Kidney capillary endothelial cell (primary cell): Measurements from ENCODE around the gene KCNQ1OT1.

Experiments used
- DNase-seq: peaks from one replicate; pipeline ENCODE4 v3.0.0-alpha.2; 2018; ENCODE audit warnings: low spot score

The KCNQ1OT1 gene

DNA sequence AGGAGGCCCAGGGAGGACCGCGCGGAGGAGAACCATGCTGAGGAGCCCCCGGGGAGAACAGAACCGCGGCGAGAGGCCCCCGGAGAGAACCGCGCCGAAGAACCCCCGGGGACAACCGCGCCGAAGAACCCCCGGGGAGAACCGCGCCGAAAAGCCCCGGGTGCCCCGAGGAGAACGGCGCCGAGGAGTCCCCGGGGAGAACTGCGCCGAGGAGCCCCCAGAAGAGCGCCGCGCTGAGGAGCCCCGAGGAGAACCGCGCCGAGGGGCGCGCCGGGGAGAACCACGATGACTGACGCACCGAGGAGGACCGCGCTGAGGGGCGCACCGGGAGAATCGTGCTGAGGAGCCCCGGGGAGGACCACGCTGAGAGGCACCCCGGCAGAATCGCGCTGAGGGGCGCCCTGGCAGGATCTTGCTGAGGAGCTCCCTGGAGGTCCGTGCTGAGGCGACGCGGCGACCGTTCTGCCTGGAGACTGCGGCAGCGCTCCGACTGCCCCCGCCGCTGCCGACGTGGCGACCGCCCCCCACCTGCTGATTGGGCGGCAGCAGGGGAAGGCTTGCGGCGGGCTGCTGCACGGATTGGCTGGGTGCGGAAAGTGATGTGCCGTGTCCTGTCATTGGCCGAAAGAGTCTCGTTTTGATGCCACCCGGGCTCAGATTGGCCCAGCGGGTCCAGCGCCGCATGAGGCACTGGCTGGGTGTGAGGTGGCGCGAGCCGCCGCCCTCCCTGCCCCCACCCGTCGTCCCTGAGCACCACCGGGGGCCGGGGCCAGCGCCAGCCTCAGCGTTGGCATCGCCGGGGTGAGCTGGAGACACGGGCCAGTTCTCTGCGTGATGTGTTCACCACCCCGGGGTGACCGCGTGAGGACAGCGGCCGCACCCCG lies at the start of gene KCNQ1OT1:
Gene KCNQ1OT1, minus strand, starts transcription at position 464 of the 884 bp plus-strand sequence.
- DNase-seq, result peak; percentile 79

DNA sequence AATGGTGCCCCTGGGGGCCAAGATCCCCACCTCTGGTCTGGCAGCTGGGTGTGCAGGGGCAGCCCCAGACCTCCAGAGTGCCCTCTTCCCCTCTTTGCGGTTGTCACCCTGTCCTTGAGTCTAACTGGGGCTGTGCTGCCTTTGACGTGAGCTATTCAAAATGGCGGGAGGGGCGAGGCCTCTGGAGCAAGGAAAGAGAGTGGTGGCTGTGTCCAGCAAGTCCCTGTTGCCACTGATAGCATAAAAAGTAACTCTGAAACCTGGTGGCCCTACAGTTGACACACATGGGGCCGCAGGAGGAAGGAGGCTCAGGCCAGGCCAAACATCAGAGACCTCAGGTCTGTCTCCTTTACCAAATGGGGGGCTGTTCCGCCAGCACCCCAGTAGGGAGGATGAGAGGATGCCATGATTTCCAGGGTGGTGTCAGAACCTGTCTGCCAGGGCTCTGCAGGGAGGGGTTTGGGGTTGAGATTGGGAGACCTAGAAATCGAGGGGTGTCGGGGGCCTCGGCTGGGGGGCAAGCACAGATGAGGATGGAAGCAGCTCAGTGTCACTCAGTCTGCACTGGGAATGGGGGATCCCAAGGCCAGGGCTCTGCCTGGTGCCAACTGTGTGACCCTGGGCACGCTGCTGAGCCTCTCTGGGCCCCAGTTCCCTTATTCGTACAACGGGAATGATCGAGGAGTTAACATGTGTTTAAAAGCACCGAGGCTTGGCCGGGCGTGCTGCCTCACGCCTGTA lies 49.2 kb upstream of the KCNQ1OT1 start:
- DNase-seq, result no peak

DNA sequence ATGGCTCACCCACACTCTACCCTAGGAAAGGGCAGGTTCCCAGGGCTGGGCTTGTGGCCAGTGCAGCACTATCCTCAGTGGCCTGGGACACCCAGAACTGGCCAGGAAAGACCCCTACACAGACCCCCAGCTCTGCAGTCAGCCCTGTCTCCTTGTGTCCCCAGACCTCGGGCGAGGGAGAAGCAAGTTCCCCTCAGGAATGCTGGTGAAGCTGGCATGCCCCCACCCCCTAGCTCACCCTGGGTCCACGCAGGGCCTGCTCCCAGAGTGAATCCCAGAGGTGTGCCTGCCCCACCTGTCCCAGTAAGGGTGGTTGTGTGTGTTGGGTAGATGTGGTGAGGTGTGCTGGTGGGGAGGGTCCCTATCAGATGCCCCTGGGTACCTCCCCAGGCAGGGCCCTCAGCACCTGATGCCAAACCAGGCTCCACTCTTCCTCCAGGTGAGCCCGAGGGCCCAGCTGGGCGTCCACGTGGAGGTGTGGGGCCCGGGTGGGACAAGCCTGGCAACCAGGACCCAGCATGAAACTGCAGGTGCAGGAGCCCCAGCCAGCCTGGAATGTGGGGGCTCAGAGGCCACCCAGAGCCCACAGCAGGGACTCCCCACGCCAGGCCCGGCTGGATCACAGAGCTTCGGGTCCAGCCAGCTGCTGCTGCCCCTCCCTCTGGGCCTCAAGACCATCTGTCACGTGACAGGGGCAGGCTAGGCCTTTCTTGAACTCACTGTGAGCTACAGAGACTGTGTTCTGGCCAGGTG lies 48.4 kb upstream of the KCNQ1OT1 start:
- DNase-seq, result no peak

DNA sequence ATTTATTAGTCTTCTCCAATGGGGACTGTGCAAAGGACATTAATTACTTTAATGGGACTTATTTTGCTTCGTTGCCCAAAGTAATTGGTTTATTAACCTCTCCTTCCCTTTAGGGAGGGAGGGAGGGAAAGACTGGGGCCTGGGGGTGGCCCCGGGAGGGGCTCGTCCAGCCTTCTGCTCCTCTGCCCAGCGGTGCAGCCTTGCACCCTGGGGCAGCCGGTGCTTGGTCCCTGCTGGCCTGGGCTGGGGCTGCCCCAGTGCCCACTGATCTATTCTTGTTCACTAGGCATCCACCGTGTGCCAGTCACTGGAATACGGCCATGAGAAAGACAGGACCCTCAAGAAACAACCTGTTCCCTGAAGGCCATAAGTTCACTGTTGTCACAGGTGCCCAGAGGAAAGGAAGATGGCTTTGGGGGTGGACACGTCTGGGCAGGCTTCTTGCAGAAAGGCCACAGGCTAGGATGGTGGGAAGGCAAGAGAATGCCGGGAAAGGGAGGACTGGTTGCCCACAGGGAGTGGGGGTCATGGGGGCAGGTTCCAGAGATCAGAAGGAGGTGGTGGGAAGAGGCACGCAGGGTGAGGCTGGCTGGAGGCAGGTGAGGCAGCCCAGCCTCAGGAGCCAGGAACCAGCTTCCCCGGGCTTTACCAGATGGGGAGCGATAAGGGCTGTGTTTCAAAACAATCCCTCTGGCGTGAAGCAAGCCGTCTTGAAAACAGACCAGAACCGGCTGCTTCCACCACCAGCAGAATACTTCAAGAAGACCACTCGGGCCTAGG lies 47.6 kb upstream of the KCNQ1OT1 start:
- no peak for DNase-seq

DNA sequence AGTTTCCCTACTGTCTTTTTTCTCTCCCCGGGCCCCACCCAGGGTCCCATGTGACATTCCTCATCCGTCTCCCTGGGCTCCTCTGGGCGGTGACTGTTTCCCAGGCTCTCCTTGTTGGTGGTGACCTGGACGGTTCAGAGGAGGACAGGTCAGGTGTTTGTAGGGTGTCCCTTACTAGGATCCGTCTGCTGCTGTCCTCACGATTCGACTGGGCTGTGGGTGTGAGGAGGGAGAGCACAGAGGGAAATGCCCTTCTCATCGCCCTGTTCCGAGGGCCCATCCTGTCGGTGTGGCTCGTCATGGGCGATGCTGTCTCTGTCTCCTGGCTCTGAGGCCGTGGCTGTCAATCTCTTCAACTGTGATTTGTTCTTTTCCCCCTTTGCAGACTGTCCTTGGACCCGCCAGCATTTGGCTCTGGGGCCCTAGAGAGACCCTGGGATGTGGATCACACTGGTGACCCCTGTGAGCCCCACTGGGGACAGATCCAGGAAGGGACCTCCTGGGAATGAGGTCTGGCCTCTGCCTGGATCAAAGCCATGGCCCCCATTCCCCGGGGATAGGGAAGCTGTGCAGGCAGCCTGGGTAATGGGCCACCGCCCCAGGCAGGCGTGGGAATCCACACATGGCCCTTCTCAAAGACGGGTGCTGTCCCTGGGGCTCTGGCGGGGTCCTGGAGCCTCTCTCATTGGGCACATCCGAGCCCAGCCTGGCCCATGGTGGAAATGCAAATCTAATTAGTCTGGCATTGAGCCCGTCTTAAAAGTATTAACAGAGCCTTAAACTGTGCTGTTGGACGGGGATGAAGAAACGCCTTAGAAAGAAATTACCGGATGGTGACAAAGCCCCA lies 46.8 kb upstream of the KCNQ1OT1 start:
- no peak for DNase-seq

DNA sequence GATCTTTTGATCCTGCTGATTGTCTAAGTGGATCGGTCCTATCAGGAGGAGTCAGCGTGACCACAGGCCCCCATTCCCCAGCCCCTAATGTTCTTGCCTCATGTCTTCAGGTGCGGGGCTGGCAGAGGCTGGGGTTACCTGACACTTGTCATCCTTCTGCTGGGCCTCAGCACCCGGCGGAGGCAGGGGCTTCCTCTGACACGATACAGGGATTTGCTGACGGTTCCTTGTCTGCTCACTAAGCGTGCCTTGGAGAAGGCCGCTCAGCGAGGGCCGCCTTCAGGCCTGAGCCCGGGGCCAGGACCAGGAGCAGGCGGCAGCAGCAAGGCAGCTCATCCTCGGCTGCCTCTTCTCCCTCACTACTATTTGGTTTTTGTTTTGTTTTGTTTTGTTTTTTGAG lies 45.7 kb upstream of the KCNQ1OT1 start:
- DNase-seq, result no peak

DNA sequence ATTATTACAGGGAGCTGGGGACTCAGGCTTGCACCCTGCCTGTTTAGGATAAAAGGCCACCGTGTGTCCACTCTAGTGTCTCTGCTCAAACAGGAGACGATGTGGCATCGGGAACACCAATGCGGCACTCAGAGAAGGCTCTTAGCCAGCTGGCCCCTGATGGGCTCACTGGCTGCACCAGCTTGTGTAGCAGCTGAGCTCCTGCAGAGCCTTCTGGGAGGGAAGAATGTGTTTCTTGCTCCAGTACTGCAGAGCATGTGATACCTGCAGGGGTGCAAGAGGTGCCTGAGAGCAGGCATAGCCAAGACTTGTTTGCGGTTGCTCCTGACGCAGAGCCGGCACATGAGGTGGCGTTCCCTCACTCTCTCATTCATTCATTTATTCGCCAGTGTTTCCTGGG lies 44.4 kb upstream of the KCNQ1OT1 start:
- no peak for DNase-seq

DNA sequence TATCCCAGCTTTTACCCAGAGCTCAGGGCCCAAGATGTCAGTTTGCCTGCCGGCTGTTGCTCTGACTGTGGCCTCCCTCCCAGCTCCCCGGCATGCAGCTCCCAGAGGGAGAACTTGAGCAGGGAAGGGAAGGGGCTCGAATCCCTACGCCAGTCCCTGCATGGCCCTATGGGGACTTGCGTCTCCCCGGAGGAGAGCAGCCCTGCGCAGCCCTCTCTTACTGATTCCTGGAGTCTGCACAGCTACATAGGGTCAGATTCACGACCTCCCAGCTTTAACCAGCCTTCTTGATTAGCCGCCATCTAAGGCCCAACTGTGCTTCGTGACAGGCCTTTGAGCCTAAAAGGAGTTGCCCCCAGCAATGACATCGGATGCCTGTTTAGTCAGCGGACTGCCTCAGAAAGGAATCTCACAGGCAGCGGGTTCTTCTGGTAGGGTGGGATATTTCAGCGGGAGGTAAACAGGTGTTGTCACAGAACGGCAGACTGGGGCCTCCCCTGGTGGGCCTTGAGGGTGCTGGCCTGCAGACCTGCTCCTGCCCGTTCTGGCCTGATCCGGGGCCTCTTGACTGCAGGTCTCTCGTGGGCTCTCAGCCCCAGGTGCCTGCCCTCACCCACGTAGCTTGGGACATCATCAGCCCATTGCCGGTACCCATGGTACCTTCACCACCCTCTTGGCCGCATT lies 43.8 kb upstream of the KCNQ1OT1 start:
- DNase-seq, result no peak

DNA sequence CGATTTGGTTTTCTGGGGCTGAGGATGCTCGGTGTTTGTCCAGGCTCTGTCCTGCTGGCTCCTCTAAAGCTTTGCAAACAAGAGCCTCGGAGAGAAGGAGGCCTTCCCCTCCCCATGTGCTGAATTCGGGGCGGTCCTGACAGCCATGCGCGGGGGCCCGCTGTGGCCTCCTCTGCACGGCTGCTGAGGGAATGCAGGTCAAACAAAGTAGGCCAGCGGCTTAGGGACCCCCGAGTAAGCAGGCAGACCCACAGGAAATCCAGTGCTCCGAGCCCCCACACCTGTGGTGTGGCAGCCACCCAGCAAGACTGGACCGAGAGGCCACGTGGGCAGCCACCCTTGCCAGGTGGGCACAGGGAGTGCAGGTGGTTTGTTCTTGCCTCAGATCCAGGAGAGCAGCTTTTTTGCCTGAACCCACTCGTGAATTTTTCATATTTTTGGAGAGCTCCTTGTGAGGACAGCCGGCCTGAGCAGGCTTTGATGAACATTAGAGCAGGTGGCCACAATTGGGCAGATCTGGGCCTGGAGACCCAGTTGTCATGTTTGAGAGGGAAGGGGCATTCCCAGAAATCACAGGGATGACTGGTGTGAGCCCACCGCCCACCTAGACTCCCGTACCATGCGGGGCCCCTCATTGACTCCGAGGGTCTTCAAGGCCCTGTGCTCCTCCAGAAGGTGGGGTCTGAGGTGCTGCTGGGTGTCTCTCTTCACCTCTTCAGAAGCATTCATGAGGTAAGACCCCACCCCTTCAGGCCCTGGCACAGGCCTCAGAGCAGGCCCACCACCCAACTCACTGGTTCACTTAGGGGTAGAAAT lies 43.0 kb upstream of the KCNQ1OT1 start:
- no peak for DNase-seq

DNA sequence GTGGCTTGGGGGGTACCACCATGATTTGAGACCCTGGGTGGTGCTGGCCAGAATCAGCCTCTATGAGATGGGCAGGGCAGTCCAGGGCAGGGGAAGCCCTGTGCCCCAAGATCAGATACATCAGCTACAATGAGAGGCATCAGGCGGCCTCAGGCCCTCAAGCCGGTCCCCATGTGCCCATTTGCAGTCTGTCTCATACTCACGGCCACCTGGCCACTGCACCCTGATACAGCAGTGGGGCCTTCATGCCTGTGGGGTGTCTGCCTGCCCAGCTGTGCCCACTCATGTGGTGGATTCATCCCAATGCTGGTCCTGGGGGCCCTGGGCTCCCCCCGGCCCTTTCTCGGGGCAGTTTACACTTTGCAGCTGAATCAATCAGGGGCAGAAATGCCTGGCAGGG lies 42.4 kb upstream of the KCNQ1OT1 start:
- no peak for DNase-seq

DNA sequence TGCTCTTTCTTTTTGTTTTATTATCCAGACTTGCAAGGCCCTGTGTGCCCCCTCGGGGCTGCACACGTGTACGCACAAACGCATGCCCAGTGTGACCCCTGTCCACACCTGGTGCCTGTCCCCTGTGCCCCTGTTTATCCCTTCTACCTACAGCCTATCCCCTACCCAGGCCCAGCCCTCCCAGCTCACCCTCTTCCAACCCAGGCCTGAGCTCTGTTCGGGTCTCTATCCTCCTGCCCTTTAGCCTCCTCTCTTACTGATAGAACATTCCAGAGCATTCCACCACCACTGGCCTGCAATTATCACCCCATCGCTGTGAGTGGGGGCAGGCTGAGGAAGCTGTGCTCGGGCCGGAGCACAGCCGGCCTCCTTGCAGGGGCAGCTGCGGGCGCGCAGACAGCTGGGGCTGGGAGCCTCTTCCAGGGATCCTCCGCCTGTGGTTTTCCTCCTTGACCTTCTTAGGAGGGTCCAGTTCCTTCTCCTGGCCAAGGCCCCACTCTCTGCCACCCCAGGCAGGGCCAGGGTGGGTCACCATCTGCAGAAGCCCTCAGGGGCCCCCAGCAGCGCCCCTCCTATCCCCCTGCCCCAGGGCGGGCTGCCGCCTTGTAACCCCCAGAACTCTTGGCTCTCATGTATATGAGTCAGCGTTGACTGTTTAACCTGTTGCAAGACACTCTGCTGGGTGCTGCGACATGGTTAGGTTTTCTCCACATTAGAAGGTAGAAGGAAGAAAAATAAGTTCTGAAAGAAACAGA lies 41.8 kb upstream of the KCNQ1OT1 start:
- DNase-seq, result no peak

DNA sequence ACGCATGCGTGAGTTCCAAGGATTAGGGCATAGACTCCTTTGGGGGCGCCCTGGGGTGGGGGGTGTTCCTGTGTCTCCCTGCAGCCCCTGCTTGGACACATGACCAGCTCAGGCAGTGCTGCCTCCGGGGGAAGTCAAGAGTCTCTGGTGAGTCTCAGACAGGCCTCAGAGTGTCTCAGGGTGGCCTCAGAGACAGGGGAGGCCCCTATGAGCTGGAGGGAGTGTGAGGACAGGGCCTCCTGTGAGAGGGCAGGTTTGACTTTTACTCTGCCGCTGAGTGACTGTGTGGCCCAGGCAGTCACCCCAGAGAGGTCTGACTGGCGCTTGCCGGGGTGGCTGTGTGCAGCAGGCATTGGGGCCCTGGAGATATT lies 41.2 kb upstream of the KCNQ1OT1 start:
- DNase-seq, result no peak

DNA sequence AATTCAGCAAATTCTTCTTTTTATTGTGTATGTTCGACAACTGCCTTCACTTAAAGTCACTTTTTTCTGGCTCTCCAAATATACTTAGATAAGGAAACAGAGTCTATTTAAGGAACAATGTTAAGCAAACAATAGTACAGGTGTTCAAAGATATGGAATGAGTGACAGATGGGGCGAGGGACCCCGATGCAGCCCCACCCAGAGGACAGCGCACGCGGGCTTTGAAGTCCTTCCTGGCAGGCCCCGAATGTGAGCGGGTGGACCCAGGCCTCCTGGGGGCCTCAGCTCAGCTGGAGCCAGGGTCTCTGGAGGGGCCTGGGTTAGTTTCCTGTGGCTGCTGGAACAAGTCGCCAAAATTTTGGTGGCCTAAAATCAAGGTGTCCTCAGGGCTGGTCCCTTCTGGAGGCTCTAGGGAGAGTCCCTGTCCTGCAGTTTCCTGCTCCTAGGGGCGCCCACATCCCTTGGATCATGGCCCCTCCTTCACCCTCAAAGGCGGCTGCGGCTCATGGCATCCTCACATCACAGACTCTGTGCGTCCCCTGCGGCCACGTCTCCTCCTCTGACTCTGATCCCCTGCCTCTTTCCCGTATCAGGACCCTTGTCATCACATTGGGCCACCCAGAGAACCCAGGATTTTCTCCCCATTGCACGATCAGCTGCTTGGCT lies 40.6 kb upstream of the KCNQ1OT1 start:
- DNase-seq, result no peak

DNA sequence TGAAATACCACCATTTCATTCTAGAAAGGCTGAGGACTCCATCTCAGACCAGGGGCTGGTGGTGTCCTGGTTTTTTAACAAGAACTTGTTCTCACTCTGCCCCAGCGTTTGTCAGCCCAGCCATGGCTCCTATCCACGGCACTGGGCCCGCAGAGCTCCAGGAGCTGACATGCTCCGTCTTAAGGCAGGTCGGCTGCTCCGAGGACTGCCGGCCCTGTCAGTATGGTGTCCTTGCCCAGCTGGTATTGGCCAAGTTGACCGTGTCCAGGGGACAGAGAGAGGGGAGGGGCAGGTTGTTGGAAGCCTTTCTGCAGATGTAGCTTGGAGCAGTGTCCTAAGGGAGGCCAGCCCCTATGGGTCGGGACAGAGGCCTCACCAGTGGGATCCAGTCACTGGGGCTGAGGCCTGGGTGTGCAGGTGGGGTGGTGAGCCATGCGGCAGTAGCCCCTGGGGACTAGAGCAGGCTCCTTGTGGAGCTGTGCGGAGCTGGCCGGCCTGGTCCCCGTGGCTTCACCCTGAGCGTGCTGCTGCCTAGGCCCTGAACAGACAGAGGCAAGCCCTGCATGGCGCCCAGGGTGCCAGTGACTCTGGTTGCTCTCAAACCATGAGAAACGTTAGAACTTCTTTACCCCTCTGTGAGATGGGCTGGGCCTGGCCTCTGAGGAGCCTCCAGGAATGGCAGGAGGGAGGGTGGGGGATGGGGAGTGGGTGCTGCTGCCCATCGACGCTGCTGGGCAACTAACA lies 39.9 kb upstream of the KCNQ1OT1 start:
- no peak for DNase-seq

DNA sequence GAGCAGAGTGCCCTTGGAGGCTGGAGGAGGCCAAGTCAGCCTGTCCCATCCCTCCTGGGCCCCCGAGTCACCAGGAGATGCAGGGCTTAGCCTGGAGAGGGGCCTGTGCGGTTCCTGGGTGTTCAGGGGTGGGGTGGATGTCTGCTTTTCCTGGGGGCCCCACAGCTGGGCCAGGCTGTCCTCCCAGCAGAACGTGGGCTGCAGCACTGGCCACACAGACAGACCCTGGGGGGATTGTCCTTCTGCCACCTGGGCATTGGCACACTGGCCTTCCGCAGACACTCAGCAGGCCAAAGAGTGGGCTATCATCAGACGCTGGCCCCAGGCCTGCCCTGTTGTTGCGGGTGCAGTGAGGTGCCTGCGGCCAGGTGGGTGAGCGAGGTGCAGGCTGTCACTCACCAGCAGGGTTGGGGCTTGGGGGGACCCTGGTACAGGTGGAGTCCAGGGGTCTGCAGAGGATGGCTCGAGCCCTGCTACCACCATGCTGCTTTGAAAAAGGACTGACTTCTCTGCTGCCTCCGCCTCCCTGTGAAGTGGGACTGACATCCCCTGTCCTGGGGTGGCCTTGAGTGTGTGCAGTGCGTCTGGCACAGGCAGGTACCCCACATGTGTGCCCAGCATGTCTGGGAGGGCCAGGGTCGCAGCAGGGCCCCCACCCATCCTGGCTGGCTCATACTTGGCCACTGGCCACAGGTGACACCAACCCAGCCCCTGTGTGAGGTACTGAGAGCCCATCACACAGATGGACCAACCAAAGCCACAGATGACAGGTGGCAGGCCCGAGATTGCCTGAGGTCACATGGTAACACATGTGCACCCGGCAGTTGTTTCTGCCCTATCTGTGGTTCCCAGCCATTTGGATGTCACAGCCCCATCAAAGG lies 39.0 kb upstream of the KCNQ1OT1 start:
- no peak for DNase-seq

DNA sequence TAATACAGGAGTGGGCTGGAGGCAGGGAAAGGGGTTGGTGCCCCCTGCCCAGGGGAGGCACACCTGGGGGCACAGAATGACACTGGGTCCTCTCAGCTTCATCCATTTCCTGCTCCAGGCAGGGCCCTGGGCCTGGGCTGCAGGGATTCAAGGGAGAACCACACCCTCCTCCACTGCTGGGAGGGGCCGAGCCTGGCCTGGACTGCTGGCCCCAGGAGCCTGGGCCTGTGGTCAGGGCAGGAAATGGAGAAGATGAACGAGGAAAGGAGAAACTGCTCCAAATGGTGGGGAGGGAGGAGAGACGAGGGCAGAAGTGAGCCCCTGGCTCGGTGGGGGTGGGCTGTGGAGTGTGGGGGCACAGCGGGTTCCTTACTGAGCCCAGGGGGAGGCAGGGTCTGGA lies 38.1 kb upstream of the KCNQ1OT1 start:
- DNase-seq, result no peak

DNA sequence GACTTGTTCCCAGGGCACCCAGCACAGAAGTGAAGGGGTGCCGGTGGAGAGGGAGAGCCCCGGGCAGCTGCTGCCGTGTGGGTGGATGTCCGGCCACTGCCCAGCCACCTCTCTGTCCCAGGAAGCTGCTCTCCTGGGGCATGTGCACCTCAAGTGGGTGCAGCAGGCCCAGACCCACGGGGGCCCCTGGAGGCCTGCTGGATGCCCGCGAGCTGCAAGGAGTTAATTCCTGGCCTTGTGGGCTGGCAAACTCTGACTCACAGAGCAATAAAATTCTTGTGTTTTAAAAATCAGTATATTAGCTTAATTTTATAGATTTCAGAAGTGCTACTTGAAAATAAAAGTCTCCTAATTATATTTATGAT lies 37.4 kb upstream of the KCNQ1OT1 start:
- DNase-seq, result no peak
